SK-N-SH (cell line): Measurements from ENCODE around the gene PDE11A. TPM values are rescaled to one million over a fixed set of nuclear protein-coding genes. Genes with fewer than 3 reads are reported as not detected.

ENCODE experiments used
- CTCF ChIA-PET: fragments of 300-600, 350-600 bp; formaldehyde crosslinking; extraction: SDS; loops from one replicate; lab custom pipeline; 2021; lab: Yijun Ruan, JAX
- POLR2A ChIA-PET: fragments of 350-600 bp; sonication (Branson Sonifier 250); formaldehyde crosslinking; extraction: SDS; loops from one replicate; lab custom pipeline; 2020; ENCODE audit warnings: antibody characterized with exemption, inconsistent platforms; lab: Yijun Ruan, JAX
- DNase-seq: peaks from one replicate; pipeline ENCODE4 v3.0.0; 2012
- H2AFZ ChIP-seq: fragments of 200-600 bp; sonication (generic); 2 replicates; pipeline ENCODE4 v1.8.1; 2016; ENCODE audit warnings: antibody characterized with exemption, mild to moderate bottlenecking, low read depth
- H3F3A ChIP-seq: fragments of 200-600 bp; sonication (generic); replicated peaks from 2 replicates; pipeline ENCODE3; 2016; ENCODE audit warnings: antibody characterized with exemption, mild to moderate bottlenecking; ENCODE audit not compliant: insufficient read depth
- H3K27ac ChIP-seq, 2 experiments: fragments of 200-500 bp in 1 of 2; fragments of 200-600 bp in 1 of 2; sonication (Bioruptor generic) in 1 of 2; sonication (generic), shearing (Covaris generic) in 1 of 2; 2 replicates each; pipeline versions ENCODE4 v1.5.1 to v1.6.1; 2014 to 2016; ENCODE audit warnings: low read depth in 2 of 2, inconsistent platforms in 1 of 2, low read length in 1 of 2, mild to moderate bottlenecking in 1 of 2, mixed read lengths in 1 of 2
- H3K27me3 ChIP-seq: fragments of 200-600 bp; sonication (generic), shearing (Covaris generic); 2 replicates; pipeline ENCODE4 v1.6.1; 2016; ENCODE audit warnings: mixed run types; ENCODE audit not compliant: insufficient read depth
- H3K36me3 ChIP-seq, 2 experiments: fragments of 200-500 bp in 1 of 2; fragments of 200-600 bp in 1 of 2; sonication (Bioruptor generic) in 1 of 2; sonication (generic) in 1 of 2; replicated peaks in 1 of 2; 2 replicates each; pipeline versions ENCODE3 to v1.5.1; 2014 to 2016; ENCODE audit warnings: low read length in 1 of 2, mild to moderate bottlenecking in 1 of 2; ENCODE audit not compliant: insufficient read depth in 2 of 2, control insufficient read depth in 1 of 2
- H3K4me1 ChIP-seq, 2 experiments: fragments of 200-500 bp in 1 of 2; fragments of 200-600 bp in 1 of 2; sonication (Bioruptor generic) in 1 of 2; sonication (generic), shearing (Covaris generic) in 1 of 2; 2 replicates each; pipeline versions ENCODE4 v1.5.1 to v1.6.1; 2014 to 2016; ENCODE audit warnings: low read depth in 1 of 2, low read length in 1 of 2, mixed run types in 1 of 2; ENCODE audit not compliant: insufficient read depth in 2 of 2, control insufficient read depth in 1 of 2
- H3K4me2 ChIP-seq: fragments of 200-600 bp; sonication (generic), shearing (Covaris generic); 2 replicates; pipeline ENCODE4 v1.6.1; 2017; ENCODE audit warnings: mixed run types
- H3K4me3 ChIP-seq, 2 experiments: fragments of 200-500 bp in 1 of 2; fragments of 200-600 bp in 1 of 2; sonication (Bioruptor generic) in 1 of 2; sonication (generic), shearing (Covaris generic) in 1 of 2; 2 replicates each; pipeline versions ENCODE4 v1.5.1 to v1.8.1; 2014 to 2016; ENCODE audit warnings: low read depth in 2 of 2, inconsistent platforms in 1 of 2, low read length in 1 of 2, mild to moderate bottlenecking in 1 of 2, mixed read lengths in 1 of 2, moderate library complexity in 1 of 2
- H3K79me2 ChIP-seq: fragments of 200-600 bp; sonication (generic); 2 replicates; pipeline ENCODE4 v1.8.1; 2017; ENCODE audit warnings: mild to moderate bottlenecking; ENCODE audit not compliant: insufficient read depth
- H3K9ac ChIP-seq: fragments of 200-600 bp; sonication (generic); 2 replicates; pipeline ENCODE4 v1.6.1; 2017; ENCODE audit warnings: mixed run types
- H3K9me2 ChIP-seq: fragments of 200-600 bp; sonication (generic); 2 replicates; pipeline ENCODE4 v1.6.1; 2017; ENCODE audit warnings: mixed run types
- H3K9me3 ChIP-seq: fragments of 200-600 bp; sonication (generic); 2 replicates; pipeline ENCODE4 v1.6.1; 2017; ENCODE audit warnings: mixed run types, mild to moderate bottlenecking, moderate library complexity
- H4K20me1 ChIP-seq: fragments of 200-600 bp; sonication (generic); 2 replicates; pipeline ENCODE4 v1.6.1; 2017; ENCODE audit warnings: mild to moderate bottlenecking, mixed run types; ENCODE audit not compliant: insufficient read depth
- CHD2 ChIP-seq: fragments of 150-350 bp; IDR thresholded peaks from 2 replicates; pipeline ENCODE4 v1.6.1; 2018; ENCODE audit warnings: low read length; ENCODE audit not compliant: partially characterized antibody
- CTCF ChIP-seq: fragments of 200-600 bp; sonication (generic); IDR thresholded peaks from 2 replicates; pipeline ENCODE4 v1.6.1; 2017; ENCODE audit warnings: antibody characterized with exemption, mild to moderate bottlenecking, moderate library complexity
- ELF1 ChIP-seq: IDR thresholded peaks from 2 replicates; pipeline ENCODE4 v1.4.0; 2012
- EP300 ChIP-seq, 2 experiments: IDR thresholded peaks; 2 replicates each; pipeline versions ENCODE4 v1.4.0 to v1.6.1; 2012; ENCODE audit warnings: borderline replicate concordance in 1 of 2, low read depth in 1 of 2, low read length in 1 of 2
- EZH2phosphoT487 ChIP-seq: fragments of 200-600 bp; sonication (generic); IDR thresholded peaks from 2 replicates; pipeline ENCODE4 v1.6.1; 2017; ENCODE audit warnings: low read depth, mixed run types, mild to moderate bottlenecking, antibody characterized with exemption, moderate library complexity, borderline replicate concordance
- FOSL2 ChIP-seq: IDR thresholded peaks from 2 replicates; pipeline ENCODE4 v1.4.0; 2012; ENCODE audit warnings: low read depth, mild to moderate bottlenecking, moderate library complexity, borderline replicate concordance
- FOXM1 ChIP-seq: IDR thresholded peaks from 2 replicates; pipeline ENCODE4 v1.4.0; 2012; ENCODE audit warnings: low read depth, mild to moderate bottlenecking
- GATA2 ChIP-seq: sonication (generic); formaldehyde crosslinking; IDR thresholded peaks from 2 replicates; pipeline ENCODE4 v1.5.0; 2020; ENCODE audit warnings: mild to moderate bottlenecking, missing genetic modification reagents
- IRF3 ChIP-seq: fragments of 150-350 bp; IDR thresholded peaks from 2 replicates; pipeline ENCODE4 v1.6.1; 2016; ENCODE audit warnings: mild to moderate bottlenecking, low read depth, low read length
- MAX ChIP-seq: IDR thresholded peaks from 2 replicates; pipeline ENCODE4 v1.4.0; 2012; ENCODE audit warnings: low read depth
- MEF2A ChIP-seq: IDR thresholded peaks from 2 replicates; pipeline ENCODE4 v1.4.0; 2012; ENCODE audit warnings: low read depth, borderline replicate concordance
- MXI1 ChIP-seq: IDR thresholded peaks from 2 replicates; pipeline ENCODE4 v1.6.1; 2012; ENCODE audit warnings: mild to moderate bottlenecking, low read depth, low read length, improper control_type of control experiment
- NFIC ChIP-seq: IDR thresholded peaks from 2 replicates; pipeline ENCODE4 v1.4.0; 2012; ENCODE audit warnings: borderline replicate concordance
- PBX3 ChIP-seq: IDR thresholded peaks from 2 replicates; pipeline ENCODE4; 2012
- RCOR1 ChIP-seq: fragments of 150-350 bp; IDR thresholded peaks from 2 replicates; pipeline ENCODE4 v1.6.1; 2017; ENCODE audit warnings: antibody characterized with exemption, low read length
- SMC3 ChIP-seq: IDR thresholded peaks from 2 replicates; pipeline ENCODE4 v1.6.1; 2012; ENCODE audit warnings: low read depth, low read length, improper control_type of control experiment
- TEAD4 ChIP-seq: IDR thresholded peaks from 2 replicates; pipeline ENCODE4 v1.4.0; 2012; ENCODE audit warnings: mild to moderate bottlenecking, borderline replicate concordance; ENCODE audit not compliant: insufficient read depth
- USF1 ChIP-seq: IDR thresholded peaks from 2 replicates; pipeline ENCODE4 v1.4.0; 2012; ENCODE audit warnings: low read depth, borderline replicate concordance
- YY1 ChIP-seq: IDR thresholded peaks from 2 replicates; pipeline ENCODE4 v1.4.0; 2012; ENCODE audit warnings: low read depth, mild to moderate bottlenecking
- WGBS: methylation state at CpG from one replicate; pipeline ENCODE4 v1.1.6; 2017; ENCODE audit warnings: low lambda C conversion rate; 5-methylcytosine and 5-hydroxymethylcytosine counted together
- polyA plus RNA-seq, 3 experiments: library from polyadenylated mRNA; depleted of rRNA; stranded (reverse); fragments of >200 nt; gene quantifications; 2 replicates each; pipeline ENCODE4 v1.2.3, GENCODE V29; 2012

PDE11A gene
- polyA plus RNA-seq, 1 of the 3 experiments (the other 2 are of a cell fraction): 0.10 TPM

GRCh38 chr2:177673602-177674595, 398.7 kb downstream of the PDE11A start:
- H3K9ac ChIP-seq: no peak overlapping the region
- POLR2A ChIA-PET: no interaction called here
- CTCF ChIA-PET: no interaction called here
- H3K9me3 ChIP-seq: no peaks in the 10 kb centered on the region
- 67% methylated on average over 9 of the region's 9 CpGs for WGBS
- no peaks in the 10 kb centered on the region for H3K36me3 ChIP-seq
- no peak overlapping the region for H2AFZ ChIP-seq
- H3F3A ChIP-seq: no peaks in the 10 kb centered on the region
- H3K4me2 ChIP-seq: no peak overlapping the region
- no peaks in the 10 kb centered on the region for H3K79me2 ChIP-seq
- H3K9me2 ChIP-seq: no peaks in the 10 kb centered on the region
- DNase-seq: no peak
- H3K27ac ChIP-seq: no peak overlapping the region
- no peaks in the 10 kb centered on the region for H3K27me3 ChIP-seq
- no peak for TF ChIP-seq NFIC
- no peak for TF ChIP-seq PBX3
- no peak for TF ChIP-seq FOXM1
- no peak for TF ChIP-seq FOSL2
- TF ChIP-seq SMC3: no peak
- no peak for TF ChIP-seq YY1
- TF ChIP-seq RCOR1: no peak
- no peak for TF ChIP-seq CTCF
- TF ChIP-seq USF1: no peak
- no peak for TF ChIP-seq TEAD4
- TF ChIP-seq EZH2phosphoT487: no peak
- no peak for TF ChIP-seq GATA2
- peaks cover 0 to 9% of the 10 kb centered on the region in 2 experiments; a peak in 2 of 4 replicates for H3K4me1 ChIP-seq
- no peak overlapping the region for H3K4me3 ChIP-seq
- no peaks in the 10 kb centered on the region for H4K20me1 ChIP-seq

GRCh38 chr2:177671662-177672061, 400.9 kb downstream of the PDE11A start:
- Histone ChIP-seq H3K4me3 (no peak overlapping the region), H3K27me3 (no peaks in the 10 kb centered on the region), H3F3A (no peaks in the 10 kb centered on the region), H3K79me2 (no peaks in the 10 kb centered on the region), H3K4me2 (no peak overlapping the region), H3K36me3 (no peaks in the 10 kb centered on the region), H4K20me1 (no peaks in the 10 kb centered on the region), H3K9me2 (no peaks in the 10 kb centered on the region), H3K9ac (no peak overlapping the region), H2AFZ (no peak overlapping the region), H3K9me3 (no peaks in the 10 kb centered on the region), H3K4me1 (peaks cover 0 to 13% of the 10 kb centered on the region in 2 experiments; a peak in 2 of 4 replicates), H3K27ac (no peak overlapping the region)
- 27% methylated on average over 4 of the region's 4 CpGs for WGBS
- ChIA-PET POLR2A (no interaction called here), CTCF (interaction anchor here (1.1 kb wide), 1 partner anchor 19 kb away, joined by 4 read pairs; no protein-coding TSS in a partner anchor)
- no peak for DNase-seq
- TF ChIP-seq NFIC (no peak), IRF3 (no peak), YY1 (no peak), MEF2A (no peak), MXI1 (no peak), USF1 (no peak), FOSL2 (no peak), MAX (no peak), EP300 (IDR thresholded peaks at IDR 0.05; ENCODE audit: borderline replicate concordance in 1 of 2, low read depth in 1 of 2, low read length in 1 of 2) (no peak), FOXM1 (no peak), CHD2 (no peak), ELF1 (no peak)
